GM19455 (cell line): Measurements from ENCODE around the gene GRAP2.

Source experiments
- ATAC-seq: cut with Tn5 transposase; IDR thresholded peaks from one replicate; pipeline ENCODE4 v1.9.1; 2021; ENCODE audit not compliant: unreplicated experiment

Gene GRAP2

GRCh38 chr22:39960791-39961746 lies 60.2 kb downstream of the GRAP2 start:
- peak; percentile 71 for ATAC-seq

DNA sequence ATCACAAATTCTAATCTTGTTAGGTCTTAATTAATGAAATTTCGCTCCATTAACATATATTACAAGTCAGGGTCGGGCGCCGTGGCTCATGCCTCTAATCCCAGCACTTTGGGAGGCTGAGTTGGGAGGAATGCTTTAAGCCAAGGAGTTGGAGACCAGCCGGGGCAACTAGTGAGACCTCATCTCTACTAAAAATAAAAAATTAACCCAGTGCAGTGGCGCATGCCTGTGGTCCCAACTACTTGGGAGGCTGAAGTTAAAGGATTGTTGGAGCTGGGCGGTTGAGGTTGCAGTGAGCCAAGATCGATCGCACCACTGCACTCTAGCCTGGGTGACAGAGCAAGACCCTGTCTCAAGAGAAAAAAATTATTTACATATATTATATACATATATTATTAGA lies 61.2 kb downstream of the GRAP2 start:
- ATAC-seq: no peak

- no peak for ATAC-seq
These were observed 64.9 kb downstream of the GRAP2 start for GRCh38 chr22:39965748-39966147.

DNA sequence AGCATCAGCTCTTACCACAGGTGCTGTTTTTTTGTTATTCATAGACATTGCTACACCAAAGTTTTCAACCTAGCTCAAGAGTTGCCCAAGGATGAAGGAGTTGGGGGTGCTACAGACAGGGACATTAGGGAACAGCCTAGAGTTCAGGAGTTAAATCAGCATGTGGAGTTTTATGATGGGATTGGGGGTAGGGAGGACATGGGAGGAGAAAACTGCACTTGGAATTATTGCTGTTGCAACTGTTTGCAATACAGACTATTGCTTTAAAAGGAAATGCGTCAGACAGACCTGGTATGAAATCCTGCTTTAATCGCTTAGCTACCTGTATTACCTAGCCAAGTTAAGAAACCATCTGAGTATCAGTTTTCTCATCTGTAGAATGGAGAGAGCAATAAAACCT lies 65.6 kb downstream of the GRAP2 start:
- ATAC-seq: no peak

DNA sequence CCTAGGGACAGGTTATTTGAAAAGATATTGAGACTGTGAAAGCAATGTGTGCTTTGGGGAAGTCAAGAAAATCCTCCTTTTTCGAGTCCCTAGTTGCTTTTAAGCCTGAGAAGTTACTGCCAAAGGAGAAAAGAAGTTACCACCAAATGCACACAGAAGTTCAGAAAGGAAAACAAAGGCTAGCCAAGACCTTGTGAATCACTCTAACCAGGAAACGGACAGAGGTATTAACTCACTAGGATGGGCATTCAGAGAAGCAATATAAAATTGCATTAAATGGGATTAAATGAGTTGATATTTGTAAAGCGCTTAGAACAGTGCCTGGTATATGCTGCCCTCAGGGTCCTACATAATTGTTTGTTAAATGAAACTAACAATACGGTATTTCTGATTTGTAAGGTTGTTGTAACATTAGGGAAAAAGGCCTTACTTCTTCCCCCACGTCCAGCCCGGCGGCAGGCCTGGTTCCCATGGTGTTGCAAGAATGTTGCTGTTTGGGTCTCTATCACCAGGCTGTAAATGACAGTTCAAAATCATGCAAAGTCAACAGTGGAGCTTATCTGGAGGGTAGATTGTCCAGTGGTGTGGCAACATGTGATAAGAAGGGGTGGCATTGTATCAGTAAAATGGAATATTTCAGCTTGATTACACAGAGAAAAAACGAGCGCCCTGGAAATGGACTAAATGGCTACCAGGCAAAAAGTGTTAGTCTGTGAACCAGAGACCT lies 66.4 kb downstream of the GRAP2 start:
- ATAC-seq: no peak

- ATAC-seq: no peak
These were observed 67.4 kb downstream of the GRAP2 start for GRCh38 chr22:39967996-39968972.

GRCh38 chr22:39970742-39971141 lies 69.9 kb downstream of the GRAP2 start:
- ATAC-seq: no peak

DNA sequence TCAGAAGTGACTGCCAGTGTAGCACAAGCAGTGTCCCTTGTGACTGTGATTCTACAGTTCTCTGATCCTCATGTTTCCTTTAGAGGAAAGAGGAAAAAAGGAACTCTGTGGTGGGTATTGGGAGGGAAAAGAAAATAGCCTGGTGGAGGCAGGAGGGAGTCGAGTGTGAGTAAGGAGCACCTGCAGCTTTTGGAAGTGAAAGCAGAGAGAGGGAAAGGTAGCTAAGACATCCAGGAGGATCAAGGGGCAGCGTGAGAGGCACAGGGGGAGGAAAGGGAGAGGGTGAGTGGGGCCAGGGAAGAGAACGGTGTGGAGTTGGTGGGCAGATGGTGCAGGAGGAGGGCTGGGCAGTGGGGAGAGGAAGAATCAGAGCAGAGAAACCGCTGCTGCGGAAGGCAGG lies 71.8 kb downstream of the GRAP2 start:
- no peak for ATAC-seq

DNA sequence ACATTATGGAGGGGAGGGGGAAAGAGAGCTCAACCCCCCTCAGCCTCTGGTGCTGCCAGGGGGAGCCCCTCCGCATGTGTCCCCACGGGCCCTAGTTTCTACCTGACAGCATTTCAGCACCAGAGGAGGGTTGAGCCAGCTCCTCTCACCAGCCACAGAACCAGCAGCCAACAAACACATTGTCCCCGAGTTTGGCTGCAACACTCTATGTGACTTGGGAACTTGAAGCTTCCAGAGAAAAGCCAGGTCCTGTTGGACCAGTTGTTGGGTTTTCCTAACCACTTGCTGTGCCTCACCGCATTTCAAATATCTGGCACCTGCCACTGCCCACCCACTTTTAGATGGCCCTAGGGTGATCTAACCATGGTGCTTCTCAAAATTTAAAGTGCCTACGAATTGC lies 72.8 kb downstream of the GRAP2 start:
- ATAC-seq: no peak

GRCh38 chr22:39974065-39974464 lies 73.2 kb downstream of the GRAP2 start:
- no peak for ATAC-seq

GRCh38 chr22:39979048-39979447 lies 78.2 kb downstream of the GRAP2 start:
- no peak for ATAC-seq

DNA sequence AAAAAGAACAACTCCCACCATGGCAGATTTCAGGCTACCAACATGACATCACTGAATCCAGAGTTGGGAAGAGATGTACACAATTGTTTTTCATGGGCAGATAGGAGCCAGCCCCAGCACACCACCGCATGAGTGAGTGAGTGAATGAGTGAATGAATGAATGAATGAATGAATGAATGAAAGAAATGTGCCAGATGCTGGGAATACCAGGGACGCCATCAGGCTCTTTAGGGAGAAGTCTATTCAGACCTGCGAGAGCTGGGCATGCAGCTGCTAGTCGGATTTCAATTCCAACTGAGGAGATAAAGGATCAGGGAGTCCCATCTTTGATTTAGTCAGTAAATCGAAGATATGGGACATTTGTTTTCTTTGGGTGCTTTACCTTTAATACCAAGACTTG lies 78.6 kb downstream of the GRAP2 start:
- no peak for ATAC-seq

GRCh38 chr22:39980596-39980995 lies 79.7 kb downstream of the GRAP2 start:
- no peak for ATAC-seq

DNA sequence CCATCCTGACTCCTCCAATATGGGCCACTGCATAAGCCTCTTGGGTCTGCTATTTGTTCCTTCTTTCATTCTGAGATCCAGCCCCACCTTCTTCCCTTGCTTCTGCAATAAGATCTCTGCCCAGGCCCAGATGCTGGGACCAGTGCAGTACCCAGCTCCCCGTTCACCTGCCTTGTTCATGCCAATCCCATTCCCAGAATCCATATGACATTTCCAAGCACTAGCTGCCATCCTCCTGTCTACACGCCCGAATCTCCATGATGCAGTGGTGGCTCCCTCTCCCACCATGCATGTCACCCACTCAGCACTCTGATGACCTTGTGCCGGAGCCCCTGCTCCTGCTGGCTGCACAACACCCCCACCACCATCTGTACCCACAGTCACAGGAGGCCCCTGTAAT lies 82.5 kb downstream of the GRAP2 start:
- no peak for ATAC-seq

GRCh38 chr22:39984006-39984405 lies 83.1 kb downstream of the GRAP2 start:
- no peak for ATAC-seq

GRCh38 chr22:39984746-39985145 lies 83.9 kb downstream of the GRAP2 start:
- no peak for ATAC-seq

- no peak for ATAC-seq
These were observed 84.6 kb downstream of the GRAP2 start for GRCh38 chr22:39985383-39986035.

GRCh38 chr22:39988386-39989114 lies 87.7 kb downstream of the GRAP2 start:
- ATAC-seq: no peak

- no peak for ATAC-seq
These were observed 88.7 kb downstream of the GRAP2 start for GRCh38 chr22:39989633-39990032.

GRCh38 chr22:39990686-39991085 lies 89.8 kb downstream of the GRAP2 start:
- no peak for ATAC-seq
